Vagina (tissue), 2 donors: ENCODE data around the gene PDCD7.

Experiments used
- CTCF ChIP-seq, 3 experiments: fragments of 450-650 bp in 2 of 3; fragments of 200-600 bp in 1 of 3; sonication (generic) in 1 of 3; IDR thresholded peaks; one replicate each; pipeline ENCODE4 v1.5.1; 2017 to 2019; ENCODE audit warnings: antibody characterized with exemption in 3 of 3, mild to moderate bottlenecking in 2 of 3, moderate library complexity in 2 of 3
- POLR2AphosphoS5 ChIP-seq, 2 donors: sonication (generic); formaldehyde crosslinking; IDR thresholded peaks; one replicate each; pipeline ENCODE4 v1.9.0; 2017; ENCODE audit warnings: antibody characterized with exemption in 2 of 2, mild to moderate bottlenecking in 2 of 2, low read depth in 1 of 2; ENCODE audit not compliant: insufficient read depth in 1 of 2

- TF ChIP-seq CTCF (IDR thresholded peaks at IDR 0.05) (no peak), POLR2AphosphoS5 (IDR thresholded peaks at IDR 0.05; ENCODE audit: insufficient read depth in 1 of 2, low read depth in 1 of 2) (no peak)
Measured at GRCh38 chr15:65175511-65175910, 41.9 kb upstream of the PDCD7 start.
